HCT116 (cell line): ENCODE measurements around the gene BCL11B. TPM values are rescaled to one million over a fixed set of nuclear protein-coding genes. Genes with fewer than 3 reads are reported as not detected.

Experiments
- ATAC-seq: fragments of 200-7000 bp; cut with Tn5 transposase; 2 replicates; pipeline ENCODE4 v1.9.1; 2020; ENCODE audit warnings: mild to moderate bottlenecking, moderate library complexity
- BruUV-seq: library from RNA; stranded (reverse); fragments of 400-500 nt; replicated peaks from 2 replicates; lab custom pipeline; 2021; lab: Mats Ljungman, UMichigan
- CTCF ChIA-PET: fragments of 300-600 bp; sonication (Branson Sonifier 250); formaldehyde crosslinking; loops from one replicate; lab custom pipeline; 2021; ENCODE audit warnings: antibody characterized with exemption; lab: Charles Lee
- POLR2A ChIA-PET: fragments of 300-600, 350-600 bp; sonication (Branson Sonifier 250); formaldehyde crosslinking; loops from one replicate; lab custom pipeline; 2021; ENCODE audit warnings: antibody characterized with exemption; lab: Charles Lee
- RAD21 ChIA-PET, 2 experiments: fragments of 300-600 bp; sonication (Branson Sonifier 250); formaldehyde crosslinking; loops; one replicate each; lab custom pipeline; 2023; ENCODE audit warnings: low total read pairs in 2 of 2; ENCODE audit not compliant: uncharacterized antibody in 2 of 2, unreplicated experiment in 2 of 2, low non-redundant PET in 1 of 2; lab: Charles Lee
- DNase-seq: peaks from one replicate; pipeline ENCODE4 v3.0.0-alpha.2; 2010; ENCODE audit warnings: low read depth, low spot score
- H2AFZ ChIP-seq: fragments of 200-600 bp; shearing (Covaris generic), sonication (generic); 2 replicates; pipeline ENCODE4 v1.6.1; 2017; ENCODE audit warnings: low read depth, mixed run types, mixed read lengths, antibody characterized with exemption, low read length; ENCODE audit not compliant: poor library complexity, severe bottlenecking
- H3K27ac ChIP-seq: 2 replicates; pipeline ENCODE4 v1.5.1; 2012; ENCODE audit warnings: low read depth, low read length
- H3K27me3 ChIP-seq: fragments of 200-600 bp; sonication (generic); 2 replicates; pipeline ENCODE4 v1.6.1; 2016; ENCODE audit warnings: mixed run types, low read length, mixed read lengths; ENCODE audit not compliant: insufficient read depth
- H3K36me3 ChIP-seq, 2 experiments: fragments of 200-500 bp in 1 of 2; fragments of 200-600 bp in 1 of 2; sonication (Bioruptor generic) in 1 of 2; sonication (generic) in 1 of 2; 2 replicates each; pipeline versions ENCODE4 v1.5.1 to v1.6.1; 2014 to 2016; ENCODE audit warnings: low read length in 2 of 2, inconsistent platforms in 1 of 2, mixed read lengths in 1 of 2, mixed run types in 1 of 2; ENCODE audit not compliant: insufficient read depth in 2 of 2, control insufficient read depth in 1 of 2
- H3K4me1 ChIP-seq, 2 experiments: fragments of 200-600 bp in 1 of 2; sonication (generic) in 1 of 2; 2 replicates each; pipeline versions ENCODE4 v1.5.1 to v1.6.1; 2012 to 2017; ENCODE audit warnings: low read length in 2 of 2, inconsistent platforms in 1 of 2, mild to moderate bottlenecking in 1 of 2, mixed read lengths in 1 of 2, mixed run types in 1 of 2, moderate library complexity in 1 of 2; ENCODE audit not compliant: insufficient read depth in 2 of 2, control insufficient read depth in 1 of 2
- H3K4me2 ChIP-seq: fragments of 200-600 bp; sonication (generic); 2 replicates; pipeline ENCODE4 v1.6.1; 2017; ENCODE audit warnings: mixed run types, low read length, mixed read lengths
- H3K4me3 ChIP-seq, 2 experiments: fragments of 200-600 bp in 1 of 2; sonication (generic) in 1 of 2; replicated peaks in 1 of 2; 2 replicates each; pipeline ENCODE4 v1.5.1; 2011 to 2016; ENCODE audit warnings: low read length in 2 of 2, control low read depth in 1 of 2, low read depth in 1 of 2, mild to moderate bottlenecking in 1 of 2, mixed read lengths in 1 of 2, mixed run types in 1 of 2
- H3K79me2 ChIP-seq: fragments of 200-600 bp; sonication (generic); 2 replicates; pipeline ENCODE4 v1.6.1; 2017; ENCODE audit warnings: mild to moderate bottlenecking, mixed run types, low read length, moderate library complexity, mixed read lengths; ENCODE audit not compliant: insufficient read depth
- H3K9ac ChIP-seq: fragments of 200-600 bp; sonication (generic); 2 replicates; pipeline ENCODE4 v1.6.1; 2016; ENCODE audit warnings: low read length, mixed read lengths
- H3K9me2 ChIP-seq: fragments of 200-600 bp; sonication (generic), shearing (Covaris generic); 2 replicates; pipeline ENCODE4 v1.6.1; 2017; ENCODE audit warnings: mixed run types, mild to moderate bottlenecking, moderate library complexity; ENCODE audit not compliant: insufficient read depth
- H3K9me3 ChIP-seq, 2 experiments: fragments of 200-500 bp in 1 of 2; fragments of 200-600 bp in 1 of 2; sonication (Bioruptor generic) in 1 of 2; sonication (generic) in 1 of 2; 2 replicates each; pipeline ENCODE4 v1.6.1; 2014 to 2017; ENCODE audit warnings: low read length in 2 of 2, mixed read lengths in 2 of 2, inconsistent platforms in 1 of 2, low read depth in 1 of 2, mild to moderate bottlenecking in 1 of 2, mixed run types in 1 of 2, moderate library complexity in 1 of 2; ENCODE audit not compliant: control insufficient read depth in 1 of 2, insufficient read depth in 1 of 2
- H4K20me1 ChIP-seq: fragments of 200-600 bp; sonication (generic), shearing (Covaris generic); 2 replicates; pipeline ENCODE4 v1.6.1; 2017; ENCODE audit warnings: mixed run types, mild to moderate bottlenecking, moderate library complexity; ENCODE audit not compliant: insufficient read depth
- ATF3 ChIP-seq: IDR thresholded peaks from 2 replicates; pipeline ENCODE4 v1.6.1; 2012
- CBX3 ChIP-seq: IDR thresholded peaks from 2 replicates; pipeline ENCODE4 v1.6.1; 2012; ENCODE audit warnings: low read depth
- CEBPB ChIP-seq: IDR thresholded peaks from 2 replicates; pipeline ENCODE4 v1.6.1; 2012; ENCODE audit warnings: low read depth
- EGR1 ChIP-seq: IDR thresholded peaks from 2 replicates; pipeline ENCODE4 v1.6.1; 2012; ENCODE audit warnings: low read depth
- FOSL1 ChIP-seq: IDR thresholded peaks from 2 replicates; pipeline ENCODE4 v1.6.1; 2012; ENCODE audit warnings: low read depth
- MAX ChIP-seq: IDR thresholded peaks from 2 replicates; pipeline ENCODE4 v1.6.1; 2012
- POLR2A ChIP-seq: IDR thresholded peaks from 2 replicates; pipeline ENCODE4 v1.7.0; 2011; ENCODE audit warnings: borderline replicate concordance; ENCODE audit not compliant: insufficient read depth, insufficient read length; ENCODE audit errors: extremely low read depth
- RAD21 ChIP-seq: IDR thresholded peaks from 2 replicates; pipeline ENCODE4 v1.6.1; 2012; ENCODE audit warnings: low read depth, mild to moderate bottlenecking
- TCF7L2 ChIP-seq: IDR thresholded peaks from 2 replicates; pipeline ENCODE4 v1.7.0; 2011; ENCODE audit warnings: borderline replicate concordance, inconsistent platforms; ENCODE audit not compliant: insufficient read depth, insufficient read length; ENCODE audit errors: extremely low read depth
- YY1 ChIP-seq: IDR thresholded peaks from 2 replicates; pipeline ENCODE4 v1.6.1; 2011; ENCODE audit warnings: low read length, low read depth, moderate library complexity, mild to moderate bottlenecking; ENCODE audit not compliant: insufficient replicate concordance; ENCODE audit errors: extremely low read depth
- ZFX ChIP-seq: fragments of 450-650 bp; IDR thresholded peaks from 2 replicates; pipeline ENCODE4 v1.6.1; 2017
- intact Hi-C: fragments of 100-400 bp; cut with micrococcal nuclease; formaldehyde crosslinking; loops from 2 replicates; pipeline ENCODE4 v1.10.0; 2022
- total RNA-seq: library from RNA; stranded (reverse); gene quantifications from one replicate; pipeline ENCODE4 v1.2.1, GENCODE V29; 2021; ENCODE audit not compliant: unreplicated experiment
- TF ChIP-seq, protein P1 (sequence below), 3 experiments: fragments of 200-600 bp in 1 of 3; sonication (generic) in 1 of 3; IDR thresholded peaks in 2 of 3; conservative IDR thresholded peaks in 1 of 3; 2 replicates each; pipeline ENCODE4 v1.5.1; 2012 to 2017; ENCODE audit warnings: low read depth in 2 of 3, low read length in 2 of 3, antibody characterized with exemption in 1 of 3, borderline replicate concordance in 1 of 3, control low read depth in 1 of 3, mild to moderate bottlenecking in 1 of 3, mixed read lengths in 1 of 3, mixed run types in 1 of 3, moderate library complexity in 1 of 3; ENCODE audit not compliant: insufficient read depth in 1 of 3
- TF ChIP-seq, protein P2 (sequence below): IDR thresholded peaks from 2 replicates; pipeline ENCODE4 v1.6.1; 2011; ENCODE audit warnings: mild to moderate bottlenecking, low read length, moderate library complexity; ENCODE audit not compliant: insufficient replicate concordance; ENCODE audit errors: extremely low read depth
- TF ChIP-seq, protein P3 (sequence below): IDR thresholded peaks from 2 replicates; pipeline ENCODE4 v1.6.1; 2012; ENCODE audit warnings: low read depth

The BCL11B gene
- total RNA-seq, 1 experiment from 2014 or later = 1.1 TPM

DNA sequence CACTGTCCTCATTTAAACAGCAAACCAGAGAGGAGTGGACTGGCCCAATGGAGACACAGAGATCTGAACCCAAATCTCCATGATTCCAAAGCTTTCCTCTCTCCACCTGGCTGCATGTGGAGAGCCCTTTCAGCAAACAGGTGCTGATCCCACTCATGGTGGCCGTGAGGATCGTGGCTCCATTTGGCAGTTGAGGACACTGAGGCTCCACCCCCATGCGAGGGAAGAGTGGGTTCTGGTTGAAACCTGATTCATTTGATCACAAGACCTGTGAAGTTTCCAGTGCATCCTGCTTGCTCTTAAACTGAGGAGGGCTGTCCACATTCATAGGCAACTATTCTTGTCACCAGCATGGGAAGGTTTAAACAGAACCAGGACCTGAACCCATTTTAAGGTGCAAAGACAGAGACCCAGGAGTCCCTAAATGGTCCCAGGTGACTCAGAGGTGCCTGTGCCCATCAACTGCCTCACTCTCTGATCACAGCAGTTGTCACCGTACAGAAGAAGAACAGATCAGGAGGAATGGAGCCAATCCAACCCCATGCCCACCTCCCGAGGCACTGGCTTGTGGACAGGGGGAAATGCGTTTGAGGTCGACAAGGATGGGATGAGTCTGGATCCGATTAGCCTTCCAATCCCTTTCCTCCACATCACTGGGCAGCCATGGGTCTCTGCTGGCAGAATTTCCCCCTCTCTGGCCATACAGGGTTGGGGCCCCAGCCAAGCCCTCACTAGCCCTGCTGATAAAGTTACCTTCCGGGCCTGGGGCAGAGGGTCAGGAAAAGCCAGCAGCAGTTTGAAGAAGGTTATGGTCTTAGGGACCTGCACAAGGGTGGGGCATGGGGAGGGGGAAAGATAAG, 45.5 kb upstream of the BCL11B start:
- ChIA-PET POLR2A (no interaction called here), RAD21 (no interaction called here), CTCF (no interaction called here)
- H3K79me2 ChIP-seq = no peaks in the 10 kb centered on the region
- H3K4me3 ChIP-seq = no peak overlapping the region
- H3K36me3 ChIP-seq = no peaks in the 10 kb centered on the region
- H3K4me2 ChIP-seq = no peak overlapping the region
- H3K27me3 ChIP-seq = peaks cover 12% of the 10 kb centered on the region; the same call in 1 of the 2 replicates
- H4K20me1 ChIP-seq = no peaks in the 10 kb centered on the region
- intact Hi-C loops = no loop called here
- DNase-seq (no peak), ATAC-seq (no peak)
- no peak overlapping the region for H3K9ac ChIP-seq
- H3K27ac ChIP-seq = no peak overlapping the region
- peaks cover 8 to 23% of the 10 kb centered on the region in 2 experiments; a peak in 3 of 4 replicates for H3K4me1 ChIP-seq
- no TSS peak for BruUV-seq
- H3K9me3 ChIP-seq = no peaks in the 10 kb centered on the region
- no peaks in the 10 kb centered on the region for H3K9me2 ChIP-seq
- H2AFZ ChIP-seq = no peak overlapping the region
- TF ChIP-seq, protein P1, sequence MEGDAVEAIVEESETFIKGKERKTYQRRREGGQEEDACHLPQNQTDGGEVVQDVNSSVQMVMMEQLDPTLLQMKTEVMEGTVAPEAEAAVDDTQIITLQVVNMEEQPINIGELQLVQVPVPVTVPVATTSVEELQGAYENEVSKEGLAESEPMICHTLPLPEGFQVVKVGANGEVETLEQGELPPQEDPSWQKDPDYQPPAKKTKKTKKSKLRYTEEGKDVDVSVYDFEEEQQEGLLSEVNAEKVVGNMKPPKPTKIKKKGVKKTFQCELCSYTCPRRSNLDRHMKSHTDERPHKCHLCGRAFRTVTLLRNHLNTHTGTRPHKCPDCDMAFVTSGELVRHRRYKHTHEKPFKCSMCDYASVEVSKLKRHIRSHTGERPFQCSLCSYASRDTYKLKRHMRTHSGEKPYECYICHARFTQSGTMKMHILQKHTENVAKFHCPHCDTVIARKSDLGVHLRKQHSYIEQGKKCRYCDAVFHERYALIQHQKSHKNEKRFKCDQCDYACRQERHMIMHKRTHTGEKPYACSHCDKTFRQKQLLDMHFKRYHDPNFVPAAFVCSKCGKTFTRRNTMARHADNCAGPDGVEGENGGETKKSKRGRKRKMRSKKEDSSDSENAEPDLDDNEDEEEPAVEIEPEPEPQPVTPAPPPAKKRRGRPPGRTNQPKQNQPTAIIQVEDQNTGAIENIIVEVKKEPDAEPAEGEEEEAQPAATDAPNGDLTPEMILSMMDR (IDR thresholded peaks at IDR 0.05 in 2 of 3, conservative IDR thresholded peaks at IDR 0.05 in 1 of 3; ENCODE audit: borderline replicate concordance in 1 of 3, insufficient read depth in 1 of 3, low read depth in 2 of 3, low read length in 2 of 3) = no peak
- TF ChIP-seq, protein P2, sequence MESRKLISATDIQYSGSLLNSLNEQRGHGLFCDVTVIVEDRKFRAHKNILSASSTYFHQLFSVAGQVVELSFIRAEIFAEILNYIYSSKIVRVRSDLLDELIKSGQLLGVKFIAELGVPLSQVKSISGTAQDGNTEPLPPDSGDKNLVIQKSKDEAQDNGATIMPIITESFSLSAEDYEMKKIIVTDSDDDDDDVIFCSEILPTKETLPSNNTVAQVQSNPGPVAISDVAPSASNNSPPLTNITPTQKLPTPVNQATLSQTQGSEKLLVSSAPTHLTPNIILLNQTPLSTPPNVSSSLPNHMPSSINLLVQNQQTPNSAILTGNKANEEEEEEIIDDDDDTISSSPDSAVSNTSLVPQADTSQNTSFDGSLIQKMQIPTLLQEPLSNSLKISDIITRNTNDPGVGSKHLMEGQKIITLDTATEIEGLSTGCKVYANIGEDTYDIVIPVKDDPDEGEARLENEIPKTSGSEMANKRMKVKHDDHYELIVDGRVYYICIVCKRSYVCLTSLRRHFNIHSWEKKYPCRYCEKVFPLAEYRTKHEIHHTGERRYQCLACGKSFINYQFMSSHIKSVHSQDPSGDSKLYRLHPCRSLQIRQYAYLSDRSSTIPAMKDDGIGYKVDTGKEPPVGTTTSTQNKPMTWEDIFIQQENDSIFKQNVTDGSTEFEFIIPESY = no peak
- TF ChIP-seq CEBPB (no peak), RAD21 (no peak), MAX (no peak), YY1 (no peak), EGR1 (no peak), TCF7L2 (no peak), ZFX (no peak), FOSL1 (no peak), CBX3 (no peak), ATF3 (no peak), POLR2A (no peak)
- TF ChIP-seq, protein P3, sequence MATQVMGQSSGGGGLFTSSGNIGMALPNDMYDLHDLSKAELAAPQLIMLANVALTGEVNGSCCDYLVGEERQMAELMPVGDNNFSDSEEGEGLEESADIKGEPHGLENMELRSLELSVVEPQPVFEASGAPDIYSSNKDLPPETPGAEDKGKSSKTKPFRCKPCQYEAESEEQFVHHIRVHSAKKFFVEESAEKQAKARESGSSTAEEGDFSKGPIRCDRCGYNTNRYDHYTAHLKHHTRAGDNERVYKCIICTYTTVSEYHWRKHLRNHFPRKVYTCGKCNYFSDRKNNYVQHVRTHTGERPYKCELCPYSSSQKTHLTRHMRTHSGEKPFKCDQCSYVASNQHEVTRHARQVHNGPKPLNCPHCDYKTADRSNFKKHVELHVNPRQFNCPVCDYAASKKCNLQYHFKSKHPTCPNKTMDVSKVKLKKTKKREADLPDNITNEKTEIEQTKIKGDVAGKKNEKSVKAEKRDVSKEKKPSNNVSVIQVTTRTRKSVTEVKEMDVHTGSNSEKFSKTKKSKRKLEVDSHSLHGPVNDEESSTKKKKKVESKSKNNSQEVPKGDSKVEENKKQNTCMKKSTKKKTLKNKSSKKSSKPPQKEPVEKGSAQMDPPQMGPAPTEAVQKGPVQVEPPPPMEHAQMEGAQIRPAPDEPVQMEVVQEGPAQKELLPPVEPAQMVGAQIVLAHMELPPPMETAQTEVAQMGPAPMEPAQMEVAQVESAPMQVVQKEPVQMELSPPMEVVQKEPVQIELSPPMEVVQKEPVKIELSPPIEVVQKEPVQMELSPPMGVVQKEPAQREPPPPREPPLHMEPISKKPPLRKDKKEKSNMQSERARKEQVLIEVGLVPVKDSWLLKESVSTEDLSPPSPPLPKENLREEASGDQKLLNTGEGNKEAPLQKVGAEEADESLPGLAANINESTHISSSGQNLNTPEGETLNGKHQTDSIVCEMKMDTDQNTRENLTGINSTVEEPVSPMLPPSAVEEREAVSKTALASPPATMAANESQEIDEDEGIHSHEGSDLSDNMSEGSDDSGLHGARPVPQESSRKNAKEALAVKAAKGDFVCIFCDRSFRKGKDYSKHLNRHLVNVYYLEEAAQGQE = no peak
